Occipital lobe (tissue), 2 donors: ENCODE measurements around the gene CNTROB. TPM values are rescaled to one million over a fixed set of nuclear protein-coding genes. Genes with fewer than 3 reads are reported as not detected.

Experiments
- DNase-seq: peaks from one replicate; lab custom pipeline; 2025; lab: John Stamatoyannopoulos, UW
- total RNA-seq: library from RNA; depleted of rRNA; stranded (reverse); fragments of >200 nt; gene quantifications from one replicate; pipeline ENCODE4 v1.2.3, GENCODE V29; 2014

CNTROB gene
- 23.4 TPM for total RNA-seq

- DNase-seq = peak; percentile 100
Measured at GRCh38 chr17:7931709-7932482, at the start of gene CNTROB, which contains the start of gene TRAPPC1. CNTROB (plus strand) TSS chr17:7932206; CDS start chr17:7933080, 874 bp downstream. TRAPPC1 (minus strand) TSS chr17:7931946; CDS start chr17:7931829, 117 bp downstream.

GRCh38 chr17:7882629-7883028 is 49.4 kb upstream of the CNTROB start:
- DNase-seq = no peak

GRCh38 chr17:7883781-7884386 is 48.1 kb upstream of the CNTROB start:
- DNase-seq = no peak

- no peak for DNase-seq
Measured at GRCh38 chr17:7884581-7885366, 47.2 kb upstream of the CNTROB start.

- DNase-seq = no peak
Measured at GRCh38 chr17:7885367-7886226, 46.4 kb upstream of the CNTROB start.

- no peak for DNase-seq
Measured at GRCh38 chr17:7886227-7887037, 45.6 kb upstream of the CNTROB start.

- peak; percentile 9 for DNase-seq
Measured at GRCh38 chr17:7887038-7887481, 44.9 kb upstream of the CNTROB start.

- peak; percentile 91 for DNase-seq
Measured at GRCh38 chr17:7887482-7888183, 44.4 kb upstream of the CNTROB start.

- peak; percentile 11 for DNase-seq
Measured at GRCh38 chr17:7888184-7888920, 43.7 kb upstream of the CNTROB start, which contains the start of gene CHD3. CHD3 (plus strand) TSS chr17:7888789; CDS start chr17:7889001, 212 bp downstream.

- DNase-seq = peak; percentile 89
Measured at GRCh38 chr17:7889166-7889955, 42.6 kb upstream of the CNTROB start.

- no peak for DNase-seq
Measured at GRCh38 chr17:7893187-7893880, 38.7 kb upstream of the CNTROB start.

- DNase-seq = no peak
Measured at GRCh38 chr17:7894226-7894625, 37.8 kb upstream of the CNTROB start.

GRCh38 chr17:7894866-7895265 is 37.1 kb upstream of the CNTROB start:
- no peak for DNase-seq

- no peak for DNase-seq
Measured at GRCh38 chr17:7897090-7897489, 34.9 kb upstream of the CNTROB start.

- no peak for DNase-seq
Measured at GRCh38 chr17:7897773-7898172, 34.2 kb upstream of the CNTROB start.

- peak; percentile 14 for DNase-seq
Measured at GRCh38 chr17:7903154-7904103, 28.6 kb upstream of the CNTROB start.
